ENCODE measurements around the gene DOC2A. TPM values are rescaled to one million over a fixed set of nuclear protein-coding genes. Genes with fewer than 3 reads are reported as not detected.

DOC2A gene
- total and polyA plus RNA-seq, 4 donors = 0.09 to 0.22 (median 0.17) TPM; not detected in 1

DNA sequence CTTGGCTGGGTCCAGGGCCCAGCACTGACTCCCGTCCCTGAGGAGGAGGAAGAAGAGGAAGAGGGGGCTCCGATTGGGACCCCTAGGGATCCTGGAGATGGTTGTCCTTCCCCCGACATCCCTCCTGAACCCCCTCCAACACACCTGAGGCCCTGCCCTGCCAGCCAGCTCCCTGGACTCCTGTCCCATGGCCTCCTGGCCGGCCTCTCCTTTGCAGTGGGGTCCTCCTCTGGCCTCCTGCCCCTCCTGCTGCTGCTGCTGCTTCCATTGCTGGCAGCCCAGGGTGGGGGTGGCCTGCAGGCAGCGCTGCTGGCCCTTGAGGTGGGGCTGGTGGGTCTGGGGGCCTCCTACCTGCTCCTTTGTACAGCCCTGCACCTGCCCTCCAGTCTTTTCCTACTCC, 23.9 kb downstream of the DOC2A start (continued):
- TF ChIP-seq, protein P1, sequence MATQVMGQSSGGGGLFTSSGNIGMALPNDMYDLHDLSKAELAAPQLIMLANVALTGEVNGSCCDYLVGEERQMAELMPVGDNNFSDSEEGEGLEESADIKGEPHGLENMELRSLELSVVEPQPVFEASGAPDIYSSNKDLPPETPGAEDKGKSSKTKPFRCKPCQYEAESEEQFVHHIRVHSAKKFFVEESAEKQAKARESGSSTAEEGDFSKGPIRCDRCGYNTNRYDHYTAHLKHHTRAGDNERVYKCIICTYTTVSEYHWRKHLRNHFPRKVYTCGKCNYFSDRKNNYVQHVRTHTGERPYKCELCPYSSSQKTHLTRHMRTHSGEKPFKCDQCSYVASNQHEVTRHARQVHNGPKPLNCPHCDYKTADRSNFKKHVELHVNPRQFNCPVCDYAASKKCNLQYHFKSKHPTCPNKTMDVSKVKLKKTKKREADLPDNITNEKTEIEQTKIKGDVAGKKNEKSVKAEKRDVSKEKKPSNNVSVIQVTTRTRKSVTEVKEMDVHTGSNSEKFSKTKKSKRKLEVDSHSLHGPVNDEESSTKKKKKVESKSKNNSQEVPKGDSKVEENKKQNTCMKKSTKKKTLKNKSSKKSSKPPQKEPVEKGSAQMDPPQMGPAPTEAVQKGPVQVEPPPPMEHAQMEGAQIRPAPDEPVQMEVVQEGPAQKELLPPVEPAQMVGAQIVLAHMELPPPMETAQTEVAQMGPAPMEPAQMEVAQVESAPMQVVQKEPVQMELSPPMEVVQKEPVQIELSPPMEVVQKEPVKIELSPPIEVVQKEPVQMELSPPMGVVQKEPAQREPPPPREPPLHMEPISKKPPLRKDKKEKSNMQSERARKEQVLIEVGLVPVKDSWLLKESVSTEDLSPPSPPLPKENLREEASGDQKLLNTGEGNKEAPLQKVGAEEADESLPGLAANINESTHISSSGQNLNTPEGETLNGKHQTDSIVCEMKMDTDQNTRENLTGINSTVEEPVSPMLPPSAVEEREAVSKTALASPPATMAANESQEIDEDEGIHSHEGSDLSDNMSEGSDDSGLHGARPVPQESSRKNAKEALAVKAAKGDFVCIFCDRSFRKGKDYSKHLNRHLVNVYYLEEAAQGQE (IDR thresholded peaks at IDR 0.05) = no peak

DNA sequence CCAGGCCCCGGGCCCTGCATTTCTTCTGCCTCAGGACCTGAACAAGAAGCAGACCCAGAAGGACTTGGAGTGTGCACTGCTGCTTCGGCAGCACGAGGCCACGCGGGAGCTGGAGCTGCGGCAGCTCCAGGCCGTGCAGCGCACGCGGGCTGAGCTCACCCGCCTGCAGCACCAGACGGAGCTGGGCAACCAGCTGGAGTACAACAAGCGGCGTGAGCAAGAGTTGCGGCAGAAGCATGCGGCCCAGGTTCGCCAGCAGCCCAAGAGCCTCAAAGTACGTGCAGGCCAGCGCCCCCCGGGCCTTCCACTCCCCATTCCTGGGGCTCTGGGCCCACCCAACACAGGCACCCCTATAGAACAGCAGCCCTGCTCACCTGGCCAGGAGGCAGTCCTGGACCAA, 24.6 kb downstream of the DOC2A start:
- H3K4me1 ChIP-seq (ENCODE audit: control insufficient read depth in 4 of 4, insufficient read depth in 4 of 4, low read length in 3 of 4) = no peaks in the 10 kb centered on the region
- H3K27ac ChIP-seq (ENCODE audit: low read depth in 1 of 2, low read length in 2 of 2) = no peak overlapping the region
- 94% methylated on average over 20 of the region's 20 CpGs for WGBS
- no peak overlapping the region for H3K4me3 ChIP-seq (ENCODE audit: low read depth in 1 of 3, low read length in 3 of 3)
- H3K9me3 ChIP-seq (ENCODE audit: control insufficient read depth in 4 of 4, low read length in 3 of 4) = no peaks in the 10 kb centered on the region
- no peaks in the 10 kb centered on the region for H3K27me3 ChIP-seq (ENCODE audit: control insufficient read depth in 4 of 4, insufficient read depth in 4 of 4, low read length in 3 of 4)
- peaks cover 44 to 94% (median 59%) of the 10 kb centered on the region in 4 donors for H3K36me3 ChIP-seq (ENCODE audit: control insufficient read depth in 4 of 4, insufficient read depth in 3 of 4, low read depth in 1 of 4, low read length in 3 of 4)
- H3K9ac ChIP-seq (ENCODE audit: low read depth in 1 of 2, low read length in 2 of 2) = no peak overlapping the region
- TF ChIP-seq HNF4A (conservative IDR thresholded peaks at IDR 0.05) (no peak), JUND (IDR thresholded peaks at IDR 0.05) (no peak), EGR1 (IDR thresholded peaks at IDR 0.05; ENCODE audit: low read depth in 2 of 2) (no peak), SP1 (IDR thresholded peaks at IDR 0.05) (no peak), NR2F2 (IDR thresholded peaks at IDR 0.05) (no peak), FOXA1 (IDR thresholded peaks at IDR 0.05) (no peak), TAF1 (conservative IDR thresholded peaks at IDR 0.05) (no peak)
- TF ChIP-seq, protein P2, sequence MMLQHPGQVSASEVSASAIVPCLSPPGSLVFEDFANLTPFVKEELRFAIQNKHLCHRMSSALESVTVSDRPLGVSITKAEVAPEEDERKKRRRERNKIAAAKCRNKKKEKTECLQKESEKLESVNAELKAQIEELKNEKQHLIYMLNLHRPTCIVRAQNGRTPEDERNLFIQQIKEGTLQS (IDR thresholded peaks at IDR 0.05) = no peak
- TF ChIP-seq, protein P3, sequence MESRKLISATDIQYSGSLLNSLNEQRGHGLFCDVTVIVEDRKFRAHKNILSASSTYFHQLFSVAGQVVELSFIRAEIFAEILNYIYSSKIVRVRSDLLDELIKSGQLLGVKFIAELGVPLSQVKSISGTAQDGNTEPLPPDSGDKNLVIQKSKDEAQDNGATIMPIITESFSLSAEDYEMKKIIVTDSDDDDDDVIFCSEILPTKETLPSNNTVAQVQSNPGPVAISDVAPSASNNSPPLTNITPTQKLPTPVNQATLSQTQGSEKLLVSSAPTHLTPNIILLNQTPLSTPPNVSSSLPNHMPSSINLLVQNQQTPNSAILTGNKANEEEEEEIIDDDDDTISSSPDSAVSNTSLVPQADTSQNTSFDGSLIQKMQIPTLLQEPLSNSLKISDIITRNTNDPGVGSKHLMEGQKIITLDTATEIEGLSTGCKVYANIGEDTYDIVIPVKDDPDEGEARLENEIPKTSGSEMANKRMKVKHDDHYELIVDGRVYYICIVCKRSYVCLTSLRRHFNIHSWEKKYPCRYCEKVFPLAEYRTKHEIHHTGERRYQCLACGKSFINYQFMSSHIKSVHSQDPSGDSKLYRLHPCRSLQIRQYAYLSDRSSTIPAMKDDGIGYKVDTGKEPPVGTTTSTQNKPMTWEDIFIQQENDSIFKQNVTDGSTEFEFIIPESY (IDR thresholded peaks at IDR 0.05) = no peak
- TF ChIP-seq, protein P4, sequence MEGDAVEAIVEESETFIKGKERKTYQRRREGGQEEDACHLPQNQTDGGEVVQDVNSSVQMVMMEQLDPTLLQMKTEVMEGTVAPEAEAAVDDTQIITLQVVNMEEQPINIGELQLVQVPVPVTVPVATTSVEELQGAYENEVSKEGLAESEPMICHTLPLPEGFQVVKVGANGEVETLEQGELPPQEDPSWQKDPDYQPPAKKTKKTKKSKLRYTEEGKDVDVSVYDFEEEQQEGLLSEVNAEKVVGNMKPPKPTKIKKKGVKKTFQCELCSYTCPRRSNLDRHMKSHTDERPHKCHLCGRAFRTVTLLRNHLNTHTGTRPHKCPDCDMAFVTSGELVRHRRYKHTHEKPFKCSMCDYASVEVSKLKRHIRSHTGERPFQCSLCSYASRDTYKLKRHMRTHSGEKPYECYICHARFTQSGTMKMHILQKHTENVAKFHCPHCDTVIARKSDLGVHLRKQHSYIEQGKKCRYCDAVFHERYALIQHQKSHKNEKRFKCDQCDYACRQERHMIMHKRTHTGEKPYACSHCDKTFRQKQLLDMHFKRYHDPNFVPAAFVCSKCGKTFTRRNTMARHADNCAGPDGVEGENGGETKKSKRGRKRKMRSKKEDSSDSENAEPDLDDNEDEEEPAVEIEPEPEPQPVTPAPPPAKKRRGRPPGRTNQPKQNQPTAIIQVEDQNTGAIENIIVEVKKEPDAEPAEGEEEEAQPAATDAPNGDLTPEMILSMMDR (IDR thresholded peaks at IDR 0.05; ENCODE audit: low read depth, low read length, missing input control) = no peak
- TF ChIP-seq, protein P5, sequence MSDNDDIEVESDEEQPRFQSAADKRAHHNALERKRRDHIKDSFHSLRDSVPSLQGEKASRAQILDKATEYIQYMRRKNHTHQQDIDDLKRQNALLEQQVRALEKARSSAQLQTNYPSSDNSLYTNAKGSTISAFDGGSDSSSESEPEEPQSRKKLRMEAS (IDR thresholded peaks at IDR 0.05) = no peak
- DNase-seq (ENCODE audit: low spot score) = no peak

DNA sequence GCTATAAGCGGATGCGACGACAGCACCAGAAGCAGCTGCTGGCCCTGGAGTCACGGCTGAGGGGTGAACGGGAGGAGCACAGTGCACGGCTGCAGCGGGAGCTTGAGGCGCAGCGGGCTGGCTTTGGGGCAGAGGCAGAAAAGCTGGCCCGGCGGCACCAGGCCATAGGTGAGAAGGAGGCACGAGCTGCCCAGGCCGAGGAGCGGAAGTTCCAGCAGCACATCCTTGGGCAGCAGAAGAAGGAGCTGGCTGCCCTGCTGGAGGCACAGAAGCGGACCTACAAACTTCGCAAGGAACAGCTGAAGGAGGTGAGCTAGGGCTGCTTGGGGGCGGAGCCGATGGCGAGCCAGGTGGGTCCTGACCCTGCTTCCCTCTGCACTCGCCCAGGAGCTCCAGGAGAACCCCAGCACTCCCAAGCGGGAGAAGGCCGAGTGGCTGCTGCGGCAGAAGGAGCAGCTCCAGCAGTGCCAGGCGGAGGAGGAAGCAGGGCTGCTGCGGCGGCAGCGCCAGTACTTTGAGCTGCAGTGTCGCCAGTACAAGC, 25.5 kb downstream of the DOC2A start:
- H3K4me1 ChIP-seq (ENCODE audit: control insufficient read depth in 4 of 4, insufficient read depth in 4 of 4, low read length in 3 of 4) = no peaks in the 10 kb centered on the region
- no peaks in the 10 kb centered on the region for H3K27me3 ChIP-seq (ENCODE audit: control insufficient read depth in 4 of 4, insufficient read depth in 4 of 4, low read length in 3 of 4)
- peaks cover 37 to 93% (median 63%) of the 10 kb centered on the region in 4 donors for H3K36me3 ChIP-seq (ENCODE audit: control insufficient read depth in 4 of 4, insufficient read depth in 3 of 4, low read depth in 1 of 4, low read length in 3 of 4)
- no peaks in the 10 kb centered on the region for H3K9me3 ChIP-seq (ENCODE audit: control insufficient read depth in 4 of 4, low read length in 3 of 4)
- TF ChIP-seq NR2F2 (IDR thresholded peaks at IDR 0.05) = no peak
- TF ChIP-seq TAF1 (conservative IDR thresholded peaks at IDR 0.05) = no peak
- no peak overlapping the region for H3K9ac ChIP-seq (ENCODE audit: low read depth in 1 of 2, low read length in 2 of 2)
- 96% methylated on average over 28 of the region's 28 CpGs for WGBS
- no peak overlapping the region for H3K27ac ChIP-seq (ENCODE audit: low read depth in 1 of 2, low read length in 2 of 2)
- H3K4me3 ChIP-seq (ENCODE audit: low read depth in 1 of 3, low read length in 3 of 3) = no peak overlapping the region
- DNase-seq (ENCODE audit: low spot score) = no peak
